Endothelial cell of umbilical vein (primary cell): Measurements from ENCODE around the gene DHRS11. TPM values are rescaled to one million over a fixed set of nuclear protein-coding genes. Genes with fewer than 3 reads are reported as not detected.

Experiments used
- BruUV-seq: library from RNA; stranded (reverse); fragments of 400-500 nt; replicated peaks from 2 replicates; lab custom pipeline; 2021; lab: Mats Ljungman, UMichigan
- CTCF ChIA-PET: fragments of 300-600, 350-600 bp; sonication (Branson Sonifier 250); formaldehyde crosslinking; loops from one replicate; lab custom pipeline; 2021; ENCODE audit warnings: antibody characterized with exemption, inconsistent platforms; lab: Charles Lee
- POLR2A ChIA-PET: fragments of 300-600, 350-600 bp; sonication (Branson Sonifier 250); formaldehyde crosslinking; loops from one replicate; lab custom pipeline; 2021; ENCODE audit warnings: antibody characterized with exemption, inconsistent platforms; lab: Charles Lee
- DNase-seq: peaks from one replicate; pipeline ENCODE4 v3.0.0-alpha.2; 2011; ENCODE audit warnings: low read depth, low spot score
- FAIRE-seq: peaks from 2 replicates; lab custom pipeline; 2011; peaks lifted over from hg19 to GRCh38; lab: Jason Lieb, UNC
- H2AFZ ChIP-seq: 2 replicates; pipeline ENCODE4 v1.6.0; 2012; ENCODE audit warnings: low read depth, low read length, control low read depth, inconsistent platforms
- H3K27ac ChIP-seq: 2 replicates; pipeline ENCODE4 v1.5.1; 2011; ENCODE audit warnings: low read depth, mild to moderate bottlenecking, control low read depth, low read length, moderate library complexity; ENCODE audit not compliant: insufficient read depth
- H3K27me3 ChIP-seq, 2 experiments: 2 replicates each; pipeline versions ENCODE4 v1.6.0 to v1.6.1; 2011; ENCODE audit warnings: low read length in 2 of 2, mixed read lengths in 1 of 2; ENCODE audit not compliant: control insufficient read depth in 2 of 2, insufficient read depth in 2 of 2
- H3K36me3 ChIP-seq, 2 experiments: 2 replicates in 1 of 2; 3 replicates in 1 of 2; pipeline ENCODE4 v1.5.1; 2011; ENCODE audit warnings: low read length in 2 of 2, mild to moderate bottlenecking in 1 of 2, moderate library complexity in 1 of 2; ENCODE audit not compliant: control insufficient read depth in 2 of 2, insufficient read depth in 2 of 2; ENCODE audit errors: extremely low read depth in 1 of 2
- H3K4me1 ChIP-seq: 3 replicates; pipeline ENCODE4 v1.5.1; 2011; ENCODE audit warnings: mild to moderate bottlenecking, low read length; ENCODE audit not compliant: control insufficient read depth, insufficient read depth; ENCODE audit errors: extremely low read depth
- H3K4me2 ChIP-seq: 2 replicates; pipeline ENCODE4 v1.6.1; 2011; ENCODE audit warnings: low read length, control low read depth, mixed read lengths; ENCODE audit not compliant: insufficient read depth
- H3K4me3 ChIP-seq, 3 experiments: fragments of 200-600 bp in 1 of 3; sonication (generic), shearing (Covaris generic) in 1 of 3; replicated peaks in 1 of 3; 2 replicates each; pipeline ENCODE4 v1.5.1; 2011 to 2016; ENCODE audit warnings: control low read depth in 3 of 3, low read length in 3 of 3, mild to moderate bottlenecking in 2 of 3, inconsistent platforms in 1 of 3, low read depth in 1 of 3, moderate library complexity in 1 of 3; ENCODE audit not compliant: insufficient read depth in 1 of 3
- H3K79me2 ChIP-seq: 2 replicates; pipeline ENCODE4 v1.6.0; 2012; ENCODE audit warnings: low read length, inconsistent platforms; ENCODE audit not compliant: control insufficient read depth, insufficient read depth
- H3K9ac ChIP-seq: replicated peaks from 2 replicates; pipeline ENCODE3; 2011; ENCODE audit warnings: low read length, control low read depth; ENCODE audit not compliant: insufficient read depth; ENCODE audit errors: extremely low read depth
- H3K9me1 ChIP-seq: replicated peaks from 3 replicates; pipeline ENCODE4 v1.6.0; 2011; ENCODE audit warnings: mild to moderate bottlenecking, low read length; ENCODE audit not compliant: control insufficient read depth, insufficient read depth; ENCODE audit errors: extremely low read depth
- H3K9me3 ChIP-seq: replicated peaks from 2 replicates; pipeline ENCODE4 v1.5.1; 2012; ENCODE audit warnings: low read length, inconsistent platforms; ENCODE audit not compliant: control insufficient read depth, insufficient read depth
- H4K20me1 ChIP-seq: replicated peaks from 2 replicates; pipeline ENCODE3; 2011; ENCODE audit warnings: mild to moderate bottlenecking, low read length; ENCODE audit not compliant: control insufficient read depth, insufficient read depth; ENCODE audit errors: extremely low read depth
- EZH2 ChIP-seq: IDR thresholded peaks from 2 replicates; pipeline ENCODE4 v1.6.1; 2012; ENCODE audit warnings: borderline replicate concordance, low read depth, mild to moderate bottlenecking, moderate library complexity, low read length, inconsistent platforms; ENCODE audit not compliant: severe bottlenecking
- FOS ChIP-seq: IDR thresholded peaks from 2 replicates; pipeline ENCODE4 v1.6.1; 2011; ENCODE audit warnings: mild to moderate bottlenecking, low read length, moderate library complexity, borderline replicate concordance; ENCODE audit not compliant: insufficient read depth
- GATA2 ChIP-seq: IDR thresholded peaks from 2 replicates; pipeline ENCODE4 v1.7.0; 2011; ENCODE audit warnings: low read depth, mild to moderate bottlenecking, moderate library complexity, mixed read lengths, low read length; ENCODE audit not compliant: insufficient read length, insufficient read depth
- JUN ChIP-seq: IDR thresholded peaks from 2 replicates; pipeline ENCODE4 v1.6.1; 2011; ENCODE audit warnings: borderline replicate concordance, low read depth; ENCODE audit not compliant: insufficient read length, insufficient read depth
- MYC ChIP-seq: IDR thresholded peaks from one replicate; pipeline ENCODE4 v1.6.1; 2011; ENCODE audit warnings: mild to moderate bottlenecking, low read depth, low read length
- POLR2A ChIP-seq: IDR thresholded peaks from 2 replicates; pipeline ENCODE4 v1.6.1; 2012; ENCODE audit warnings: low read depth, mild to moderate bottlenecking, control low read depth, low read length
- POLR2AphosphoS5 ChIP-seq: IDR thresholded peaks from 2 replicates; pipeline ENCODE4 v1.6.1; 2012; ENCODE audit warnings: low read depth, mild to moderate bottlenecking, control low read depth, low read length, moderate library complexity; ENCODE audit not compliant: insufficient read depth
- dilution Hi-C: fragments of 300-500 bp; cut with MboI; formaldehyde crosslinking; loops from one replicate; pipeline ENCODE4 v1.15.0; 2019; ENCODE audit warnings: low sequenced_read_pairs; ENCODE audit not compliant: extremely low pct_ligation_motif_present
- intact Hi-C: fragments of 100-400 bp; cut with micrococcal nuclease; formaldehyde crosslinking; loops from one replicate; pipeline ENCODE4 v1.10.0; 2022
- polyA plus RNA-seq, 4 experiments: library from polyadenylated mRNA; depleted of rRNA in 3 of 4; stranded (reverse) in 3 of 4; unstranded in 1 of 4; fragments of >200 nt; gene quantifications; 2 replicates each; pipeline versions ENCODE4 v1.2.1 to v1.2.3, GENCODE V29; 2011 to 2012; ENCODE audit warnings: missing spikeins in 1 of 4
- total RNA-seq: library from RNA; stranded (reverse); gene quantifications from 2 replicates; pipeline ENCODE4 v1.2.3, GENCODE V29; 2021
- TF ChIP-seq, protein P1 (sequence below): IDR thresholded peaks from 2 replicates; pipeline ENCODE4 v1.6.1; 2011; ENCODE audit not compliant: insufficient read depth, insufficient read length
- TF ChIP-seq, protein P2 (sequence below), 2 donors: IDR thresholded peaks; 1 replicate in 1 of 2; 2 replicates in 1 of 2; pipeline ENCODE4 v1.5.1; 2011; ENCODE audit warnings: low read length in 2 of 2, mild to moderate bottlenecking in 2 of 2, moderate library complexity in 2 of 2, control low read depth in 1 of 2, inconsistent platforms in 1 of 2, low read depth in 1 of 2; ENCODE audit not compliant: insufficient read depth in 1 of 2; ENCODE audit errors: extremely low read depth in 1 of 2

The DHRS11 gene
- total and polyA plus RNA-seq, 2 donors (not counting 3 experiments of a cell fraction or from before 2014, with no cell fraction given) = 9.8 to 15.7 TPM

DNA sequence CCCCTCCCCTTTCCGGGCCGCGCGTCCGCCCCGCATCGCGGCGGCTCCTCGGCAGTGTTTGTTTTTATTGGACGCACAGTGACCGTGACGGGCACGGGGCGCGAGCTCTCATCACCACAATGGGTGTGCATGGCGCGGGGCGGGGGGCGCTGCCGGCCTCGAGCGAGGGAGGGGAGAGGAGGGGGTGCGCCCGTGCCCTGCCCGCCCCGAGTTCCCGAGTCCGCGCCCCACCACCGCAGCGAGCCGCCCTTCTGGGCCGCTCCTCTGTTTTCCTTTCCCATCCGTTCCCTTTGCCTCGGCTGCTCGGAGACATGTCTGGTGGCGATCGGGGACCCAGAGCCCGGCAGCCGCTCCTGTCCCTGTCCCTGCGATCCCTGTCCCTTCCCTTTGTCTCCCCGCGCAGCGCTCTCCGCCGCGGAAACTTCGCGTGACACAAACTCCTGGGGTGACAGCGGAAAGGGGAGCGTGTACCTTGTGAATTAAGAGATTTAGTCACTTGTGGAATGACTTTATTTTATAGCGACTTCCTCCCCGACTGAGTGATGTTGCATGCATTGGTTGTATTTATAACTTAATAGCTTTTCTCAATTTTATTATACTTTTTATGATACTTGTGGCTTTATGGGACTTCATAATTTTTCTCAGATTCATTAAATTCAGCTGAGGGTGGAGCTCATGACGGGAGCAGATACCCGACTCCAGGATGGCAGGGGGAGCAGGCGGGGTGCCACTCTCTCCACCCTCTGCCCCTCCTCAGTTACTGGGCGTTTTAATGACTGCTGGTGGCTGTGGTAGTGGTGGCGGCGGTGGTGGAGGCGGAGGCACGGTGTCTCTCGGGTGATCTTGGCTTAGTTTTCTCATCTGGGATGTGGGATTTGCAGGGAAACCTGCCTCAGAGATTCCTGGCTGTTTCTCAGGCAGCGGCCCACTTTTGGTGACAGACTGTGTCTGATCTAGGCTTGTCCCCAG is 50.5 kb downstream of the DHRS11 start:
- BruUV-seq = no TSS peak
- Histone ChIP-seq H3K27me3 (peaks cover 54 to 57% of the 10 kb centered on the region in 2 experiments), H4K20me1 (no peaks in the 10 kb centered on the region), H3K9me1 (no peaks in the 10 kb centered on the region), H3K4me1 (no peaks in the 10 kb centered on the region), H3K4me3 (peak overlapping the region in 1 of 3 experiments; percentile 21), H2AFZ (no peak overlapping the region), H3K27ac (no peak overlapping the region), H3K4me2 (peak overlapping the region; percentile 23), H3K9me3 (no peaks in the 10 kb centered on the region), H3K36me3 (no peaks in the 10 kb centered on the region), H3K79me2 (no peaks in the 10 kb centered on the region), H3K9ac (no peak overlapping the region)
- intact Hi-C loops = no loop called here
- DNase-seq (no peak), FAIRE-seq (no peak)
- POLR2A ChIA-PET = no interaction called here
- CTCF ChIA-PET = interaction anchor here (1.0 to 4.0 kb wide), 5 partner anchors 13 to 406 kb away, joined by 3 to 18 read pairs (median 3); no protein-coding TSS in a partner anchor
- TF ChIP-seq EZH2 = peak; percentile 96
- no peak for TF ChIP-seq JUN
- dilution Hi-C loops = no loop called here

DNA sequence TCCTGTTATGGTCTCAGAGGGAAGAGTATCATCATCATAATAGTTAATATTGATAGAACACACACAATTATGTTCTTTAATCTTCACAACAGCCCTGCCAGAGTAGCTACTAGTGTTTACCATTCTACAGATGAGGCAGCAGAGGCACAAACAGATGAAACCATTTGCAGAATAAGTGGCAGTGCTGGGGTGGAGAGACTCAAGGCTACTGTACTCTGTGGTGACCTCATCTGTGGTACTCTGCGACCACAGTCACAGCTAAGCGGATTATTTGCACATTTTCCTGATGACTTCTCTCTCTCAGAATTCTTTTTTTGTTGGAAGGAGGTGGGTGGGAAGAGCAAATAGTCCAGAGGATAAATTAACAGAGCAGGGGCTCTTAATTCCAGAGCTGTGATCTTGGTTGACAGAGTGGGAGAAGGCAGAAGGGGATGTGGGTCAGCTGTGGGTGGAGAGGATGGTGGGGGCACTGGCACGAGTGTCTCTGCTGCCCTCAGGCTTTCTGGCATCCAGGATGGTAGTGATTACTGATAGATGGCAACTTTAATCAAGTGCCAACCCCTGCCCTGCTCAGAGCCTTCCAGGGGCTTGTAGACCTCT is 51.5 kb downstream of the DHRS11 start:
- Histone ChIP-seq H3K9ac (no peak overlapping the region), H3K9me3 (no peaks in the 10 kb centered on the region), H4K20me1 (no peaks in the 10 kb centered on the region), H3K27ac (no peak overlapping the region), H3K27me3 (peaks cover 49 to 57% of the 10 kb centered on the region in 2 experiments), H2AFZ (no peak overlapping the region), H3K4me2 (no peak overlapping the region), H3K4me1 (no peaks in the 10 kb centered on the region), H3K79me2 (no peaks in the 10 kb centered on the region), H3K9me1 (no peaks in the 10 kb centered on the region), H3K36me3 (no peaks in the 10 kb centered on the region), H3K4me3 (no peak overlapping the region)
- BruUV-seq = no TSS peak
- FAIRE-seq = no peak
- POLR2A ChIA-PET = no interaction called here
- CTCF ChIA-PET = interaction anchor here (1.1 to 4.0 kb wide), 3 partner anchors 12 to 405 kb away, joined by 3 to 18 read pairs (median 3); no protein-coding TSS in a partner anchor
- TF ChIP-seq, protein P1, sequence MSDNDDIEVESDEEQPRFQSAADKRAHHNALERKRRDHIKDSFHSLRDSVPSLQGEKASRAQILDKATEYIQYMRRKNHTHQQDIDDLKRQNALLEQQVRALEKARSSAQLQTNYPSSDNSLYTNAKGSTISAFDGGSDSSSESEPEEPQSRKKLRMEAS = no peak
- TF ChIP-seq MYC = no peak
- TF ChIP-seq JUN = no peak
- no peak for TF ChIP-seq POLR2A
- TF ChIP-seq, protein P2, sequence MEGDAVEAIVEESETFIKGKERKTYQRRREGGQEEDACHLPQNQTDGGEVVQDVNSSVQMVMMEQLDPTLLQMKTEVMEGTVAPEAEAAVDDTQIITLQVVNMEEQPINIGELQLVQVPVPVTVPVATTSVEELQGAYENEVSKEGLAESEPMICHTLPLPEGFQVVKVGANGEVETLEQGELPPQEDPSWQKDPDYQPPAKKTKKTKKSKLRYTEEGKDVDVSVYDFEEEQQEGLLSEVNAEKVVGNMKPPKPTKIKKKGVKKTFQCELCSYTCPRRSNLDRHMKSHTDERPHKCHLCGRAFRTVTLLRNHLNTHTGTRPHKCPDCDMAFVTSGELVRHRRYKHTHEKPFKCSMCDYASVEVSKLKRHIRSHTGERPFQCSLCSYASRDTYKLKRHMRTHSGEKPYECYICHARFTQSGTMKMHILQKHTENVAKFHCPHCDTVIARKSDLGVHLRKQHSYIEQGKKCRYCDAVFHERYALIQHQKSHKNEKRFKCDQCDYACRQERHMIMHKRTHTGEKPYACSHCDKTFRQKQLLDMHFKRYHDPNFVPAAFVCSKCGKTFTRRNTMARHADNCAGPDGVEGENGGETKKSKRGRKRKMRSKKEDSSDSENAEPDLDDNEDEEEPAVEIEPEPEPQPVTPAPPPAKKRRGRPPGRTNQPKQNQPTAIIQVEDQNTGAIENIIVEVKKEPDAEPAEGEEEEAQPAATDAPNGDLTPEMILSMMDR (IDR thresholded peaks at IDR 0.05; ENCODE audit: extremely low read depth in 1 of 2, insufficient read depth in 1 of 2, low read depth in 1 of 2, low read length in 2 of 2) = no peak
- TF ChIP-seq POLR2AphosphoS5 = no peak
- no peak for TF ChIP-seq GATA2
- no peak for TF ChIP-seq FOS
- no peak for TF ChIP-seq EZH2
- intact Hi-C loops (no loop called here), dilution Hi-C loops (no loop called here)
- DNase-seq = no peak
